Body of pancreas (tissue), 4 donors: ENCODE data around the gene PPP4R2. TPM values are rescaled to one million over a fixed set of nuclear protein-coding genes. Genes with fewer than 3 reads are reported as not detected.

Experiments used
- ATAC-seq: fragments of 150-250 bp; one replicate; pipeline ENCODE4 v1.9.1; 2016
- DNase-seq, 4 donors: peaks; one replicate each; pipeline ENCODE4 v3.0.0-alpha.2; 2019
- H3K27ac ChIP-seq, 4 donors: fragments of 200-600 bp; sonication (generic); 1 replicate in 3 of 4; 2 replicates in 1 of 4; pipeline versions ENCODE4 v1.5.1 to v1.6.1; 2016 to 2019; ENCODE audit warnings: mild to moderate bottlenecking in 1 of 4, mixed read lengths in 1 of 4, moderate library complexity in 1 of 4
- H3K27me3 ChIP-seq, 2 donors: fragments of 200-600 bp; sonication (generic); one replicate each; pipeline ENCODE4 v1.6.0; 2016; ENCODE audit warnings: mild to moderate bottlenecking in 1 of 2
- H3K36me3 ChIP-seq, 2 donors: fragments of 200-600 bp; sonication (generic); replicated peaks in 1 of 2; 2 replicates each; pipeline ENCODE4 v1.5.1; 2016; ENCODE audit warnings: low read depth in 2 of 2; ENCODE audit not compliant: insufficient read depth in 1 of 2
- H3K4me1 ChIP-seq: fragments of 200-600 bp; sonication (generic); one replicate; pipeline ENCODE4 v1.6.0; 2016
- H3K4me3 ChIP-seq, 2 donors: fragments of 200-600 bp; sonication (generic); 1 replicate in 1 of 2; 2 replicates in 1 of 2; pipeline ENCODE4 v1.5.1; 2016 to 2019
- H3K9me3 ChIP-seq, 3 donors: fragments of 200-600 bp; sonication (generic); 1 replicate in 2 of 3; 2 replicates in 1 of 3; pipeline ENCODE4 v1.5.1; 2016
- POLR2A ChIP-seq, 3 donors: fragments of 450-650 bp; IDR thresholded peaks; one replicate each; pipeline ENCODE4 v1.6.1; 2016; ENCODE audit warnings: antibody characterized with exemption in 3 of 3, mild to moderate bottlenecking in 2 of 3
- WGBS, 2 donors: methylation state at CpG; one replicate each; pipeline ENCODE4 v1.1.5; 2017; 5-methylcytosine and 5-hydroxymethylcytosine counted together
- intact Hi-C: fragments of 100-400 bp; cut with DNase I; formaldehyde crosslinking; loops from one replicate; pipeline ENCODE4 v1.15.1; 2023
- total RNA-seq, 2 donors: library from RNA; depleted of rRNA; stranded (reverse); fragments of >200 nt; gene quantifications; one replicate each; pipeline ENCODE4 v1.1.0, GENCODE V29; 2016
- TF ChIP-seq, protein P1 (sequence below), 7 experiments: fragments of 450-650 bp in 4 of 7; fragments of 200-600 bp in 3 of 7; sonication (generic) in 3 of 7; IDR thresholded peaks; one replicate each; pipeline ENCODE4 v1.5.1; 2016 to 2019; ENCODE audit warnings: antibody characterized with exemption in 7 of 7

Gene PPP4R2
- total RNA-seq, 2 donors from 2014 or later = 21.5 to 28.0 TPM

DNA sequence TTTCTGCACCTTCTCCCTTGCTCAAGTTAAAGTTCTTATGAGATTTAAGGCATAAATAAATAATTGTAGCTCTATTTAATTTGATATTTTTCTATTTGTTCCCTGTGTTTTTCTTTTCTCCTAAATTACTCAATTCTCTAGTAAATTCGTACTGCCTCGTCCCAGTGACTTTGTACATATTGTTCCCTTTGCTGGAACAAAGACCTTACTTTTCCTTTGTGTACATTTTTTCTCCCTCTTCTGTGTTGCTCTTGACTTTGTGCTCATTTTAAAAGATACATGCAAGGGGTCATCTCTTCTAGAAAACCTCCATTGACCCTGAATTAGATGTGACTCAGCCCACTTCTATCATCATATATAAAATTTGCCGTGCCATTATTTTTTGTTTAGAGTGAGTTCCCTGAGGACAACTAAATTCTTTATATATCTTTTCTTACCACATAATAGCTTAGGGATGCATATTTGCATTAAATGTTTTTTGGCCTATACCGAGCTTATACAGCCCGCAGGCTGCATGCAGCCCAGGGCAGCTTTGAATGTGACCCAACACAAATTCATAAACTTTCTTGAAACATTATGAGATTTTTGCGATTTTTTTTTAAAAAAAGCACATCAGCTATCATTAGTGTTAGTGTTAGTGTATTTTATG, 29.6 kb downstream of the PPP4R2 start:
- peaks cover 42% of the 10 kb centered on the region for H3K4me1 ChIP-seq
- H3K9me3 ChIP-seq = no peaks in the 10 kb centered on the region

DNA sequence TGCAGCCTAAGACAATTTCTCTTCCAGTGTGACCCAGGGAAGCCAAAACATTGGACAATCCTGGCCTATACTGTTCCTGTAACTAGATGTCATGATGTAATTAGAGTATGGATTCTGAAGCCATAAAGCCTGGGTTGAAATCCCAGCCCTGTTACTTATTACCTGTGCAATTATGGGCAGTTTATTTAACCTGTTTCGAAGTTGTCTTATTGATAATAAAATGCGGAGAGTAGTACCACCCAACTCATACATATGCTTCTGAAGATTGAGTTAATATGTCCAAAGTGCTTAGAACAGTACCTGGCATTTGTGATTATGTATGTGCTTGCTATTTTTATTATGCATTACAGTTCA, 30.1 kb downstream of the PPP4R2 start:
- DNase-seq (no peak), ATAC-seq (no peak)
- Histone ChIP-seq H3K36me3 (no peaks in the 10 kb centered on the region), H3K27me3 (no peaks in the 10 kb centered on the region), H3K27ac (no peak overlapping the region), H3K9me3 (no peaks in the 10 kb centered on the region), H3K4me1 (peaks cover 38% of the 10 kb centered on the region), H3K4me3 (no peak overlapping the region)
- no peak for TF ChIP-seq POLR2A (IDR thresholded peaks at IDR 0.05)
- TF ChIP-seq, protein P1, sequence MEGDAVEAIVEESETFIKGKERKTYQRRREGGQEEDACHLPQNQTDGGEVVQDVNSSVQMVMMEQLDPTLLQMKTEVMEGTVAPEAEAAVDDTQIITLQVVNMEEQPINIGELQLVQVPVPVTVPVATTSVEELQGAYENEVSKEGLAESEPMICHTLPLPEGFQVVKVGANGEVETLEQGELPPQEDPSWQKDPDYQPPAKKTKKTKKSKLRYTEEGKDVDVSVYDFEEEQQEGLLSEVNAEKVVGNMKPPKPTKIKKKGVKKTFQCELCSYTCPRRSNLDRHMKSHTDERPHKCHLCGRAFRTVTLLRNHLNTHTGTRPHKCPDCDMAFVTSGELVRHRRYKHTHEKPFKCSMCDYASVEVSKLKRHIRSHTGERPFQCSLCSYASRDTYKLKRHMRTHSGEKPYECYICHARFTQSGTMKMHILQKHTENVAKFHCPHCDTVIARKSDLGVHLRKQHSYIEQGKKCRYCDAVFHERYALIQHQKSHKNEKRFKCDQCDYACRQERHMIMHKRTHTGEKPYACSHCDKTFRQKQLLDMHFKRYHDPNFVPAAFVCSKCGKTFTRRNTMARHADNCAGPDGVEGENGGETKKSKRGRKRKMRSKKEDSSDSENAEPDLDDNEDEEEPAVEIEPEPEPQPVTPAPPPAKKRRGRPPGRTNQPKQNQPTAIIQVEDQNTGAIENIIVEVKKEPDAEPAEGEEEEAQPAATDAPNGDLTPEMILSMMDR (IDR thresholded peaks at IDR 0.05) = no peak
- WGBS, 2 donors = 82 to 87% methylated on average over 2 of the region's 2 CpGs
- intact Hi-C loops = no loop called here

More for the DNA sequence above, 29.6 kb downstream of the PPP4R2 start:
- no peaks in the 10 kb centered on the region for H3K36me3 ChIP-seq
- ATAC-seq = no peak
- no peak for DNase-seq
- no peak overlapping the region for H3K4me3 ChIP-seq
- no peak overlapping the region for H3K27ac ChIP-seq
- 81 to 93% methylated on average over 6 of the region's 6 CpGs for WGBS, 2 donors
- intact Hi-C loops = no loop called here
- no peaks in the 10 kb centered on the region for H3K27me3 ChIP-seq
- TF ChIP-seq, protein P1 (IDR thresholded peaks at IDR 0.05) = no peak
- TF ChIP-seq POLR2A (IDR thresholded peaks at IDR 0.05) = no peak

DNA sequence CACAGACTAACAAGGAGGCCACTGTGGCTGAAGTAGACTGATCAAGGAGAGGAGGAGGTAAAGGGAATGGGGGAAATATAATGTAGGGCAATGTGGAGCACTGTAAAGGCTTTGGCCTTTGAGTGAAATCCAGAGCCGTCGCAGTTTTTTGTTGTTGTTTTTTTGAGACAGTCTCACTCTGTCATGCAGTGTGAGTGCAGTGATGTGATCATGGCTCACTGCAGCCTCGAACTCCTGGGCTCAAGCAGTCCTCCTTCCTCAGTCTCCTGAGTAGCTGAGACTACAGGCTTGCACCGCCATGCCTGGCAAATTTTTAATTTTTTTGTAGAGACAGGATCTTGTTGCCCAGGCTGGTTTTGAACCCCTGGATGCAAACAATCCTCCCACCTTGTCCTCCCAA, 32.2 kb downstream of the PPP4R2 start:
- TF ChIP-seq, protein P1 (IDR thresholded peaks at IDR 0.05) = no peak
- TF ChIP-seq POLR2A (IDR thresholded peaks at IDR 0.05) = no peak
- no peak overlapping the region for H3K27ac ChIP-seq
- DNase-seq (no peak), ATAC-seq (no peak)
- WGBS, 2 donors = 81 to 96% methylated on average over 4 of the region's 4 CpGs
- no peaks in the 10 kb centered on the region for H3K9me3 ChIP-seq
- H3K4me3 ChIP-seq = no peak overlapping the region
- H3K36me3 ChIP-seq = no peaks in the 10 kb centered on the region
- intact Hi-C loops = no loop called here
- H3K4me1 ChIP-seq = peaks cover 32% of the 10 kb centered on the region
- no peaks in the 10 kb centered on the region for H3K27me3 ChIP-seq

DNA sequence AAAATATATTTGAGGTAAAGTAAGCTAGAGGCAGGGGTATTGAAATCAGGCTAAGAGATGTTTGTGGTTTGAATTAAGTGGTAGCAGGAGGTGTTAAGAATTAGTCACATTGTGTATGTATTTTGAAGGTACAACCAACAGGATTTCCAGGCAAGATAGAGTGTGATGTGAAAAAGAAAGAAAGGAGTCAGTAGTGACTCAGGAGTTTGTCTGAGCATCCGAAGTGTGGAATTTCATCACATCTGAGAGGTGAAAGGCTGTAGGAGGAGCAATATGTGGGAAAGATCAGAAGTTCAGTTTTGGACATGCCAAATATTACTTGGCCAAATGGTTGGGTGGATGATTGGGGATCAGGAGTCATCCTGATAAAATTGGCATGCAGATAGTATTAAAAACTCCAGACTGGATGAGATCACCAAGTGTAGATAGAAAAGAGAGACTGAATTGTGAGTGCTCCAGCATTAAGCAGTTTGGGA, 32.7 kb downstream of the PPP4R2 start:
- Histone ChIP-seq H3K36me3 (no peaks in the 10 kb centered on the region), H3K4me1 (peaks cover 29% of the 10 kb centered on the region), H3K27me3 (no peaks in the 10 kb centered on the region), H3K9me3 (no peaks in the 10 kb centered on the region), H3K27ac (no peak overlapping the region), H3K4me3 (no peak overlapping the region)
- intact Hi-C loops = no loop called here
- whole genome bisulfite sequencing, 2 donors = 38 to 58% methylated on average over 1 of the region's 1 CpG
- no peak for TF ChIP-seq POLR2A (IDR thresholded peaks at IDR 0.05)
- TF ChIP-seq, protein P1 (IDR thresholded peaks at IDR 0.05) = no peak
- DNase-seq (no peak), ATAC-seq (peak; percentile 48)

DNA sequence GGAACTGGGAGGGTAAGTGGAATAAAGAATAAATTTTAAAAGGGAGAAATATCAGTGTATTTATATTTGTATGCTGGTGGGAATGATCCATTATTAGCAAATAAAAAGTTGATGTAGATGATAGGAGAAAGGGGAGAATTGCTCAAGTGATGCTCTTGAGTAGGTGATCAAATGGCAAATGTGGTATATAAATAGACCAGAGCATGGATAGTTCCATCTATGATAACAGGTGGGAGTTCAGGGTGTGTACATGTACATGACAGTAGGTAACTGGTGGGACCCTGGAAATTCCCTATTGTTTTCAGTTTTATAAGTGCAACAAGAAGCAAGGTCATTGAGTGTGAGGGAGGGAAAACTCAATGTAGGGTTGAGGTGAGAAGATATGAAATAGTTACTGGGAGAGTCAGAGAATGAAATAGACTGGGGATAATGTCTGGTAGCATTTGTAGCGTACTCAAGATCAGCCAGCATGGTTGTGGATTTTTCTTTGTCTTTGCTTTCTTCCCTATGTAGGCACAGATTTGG, 33.5 kb downstream of the PPP4R2 start:
- no peaks in the 10 kb centered on the region for H3K27me3 ChIP-seq
- no peak for DNase-seq
- H3K4me1 ChIP-seq = peaks cover 21% of the 10 kb centered on the region
- TF ChIP-seq, protein P1 (IDR thresholded peaks at IDR 0.05) = no peak
- no peak for TF ChIP-seq POLR2A (IDR thresholded peaks at IDR 0.05)
- no peak overlapping the region for H3K27ac ChIP-seq
- no peak overlapping the region for H3K4me3 ChIP-seq
- intact Hi-C loops = no loop called here
- H3K36me3 ChIP-seq = no peaks in the 10 kb centered on the region
- H3K9me3 ChIP-seq = no peaks in the 10 kb centered on the region
- ATAC-seq = no peak
- WGBS, 2 donors = 97 to 100% methylated on average over 1 of the region's 1 CpG
